Measurements from ENCODE around the gene CPXM1.

DNA sequence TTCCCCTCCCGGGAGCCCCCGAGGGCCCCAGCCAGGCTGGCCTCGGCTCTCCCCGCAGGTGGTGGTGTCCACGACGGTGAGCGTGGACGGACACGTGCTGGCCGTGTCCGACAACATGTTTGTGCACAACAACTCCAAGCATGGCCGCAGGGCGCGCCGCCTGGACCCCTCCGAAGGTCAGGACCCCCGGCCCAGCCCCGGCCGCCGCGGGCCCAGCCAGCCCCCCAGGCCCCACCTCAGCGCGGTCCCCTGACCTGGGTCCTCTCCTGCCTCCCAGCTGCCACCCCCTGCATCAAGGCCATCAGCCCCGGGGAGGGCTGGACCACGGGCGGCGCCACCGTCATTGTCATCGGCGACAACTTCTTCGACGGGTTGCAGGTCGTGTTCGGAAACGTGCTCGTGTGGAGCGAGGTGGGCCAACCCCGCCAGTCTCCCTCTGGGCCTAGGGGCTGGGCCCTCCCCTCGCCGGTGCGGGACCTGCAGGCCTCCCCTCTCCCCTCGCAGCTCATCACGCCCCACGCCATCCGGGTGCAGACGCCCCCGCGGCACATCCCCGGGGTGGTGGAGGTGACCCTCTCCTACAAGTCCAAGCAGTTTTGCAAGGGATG lies 51.0 kb downstream of the CPXM1 start:
- TF ChIP-seq, protein P1, sequence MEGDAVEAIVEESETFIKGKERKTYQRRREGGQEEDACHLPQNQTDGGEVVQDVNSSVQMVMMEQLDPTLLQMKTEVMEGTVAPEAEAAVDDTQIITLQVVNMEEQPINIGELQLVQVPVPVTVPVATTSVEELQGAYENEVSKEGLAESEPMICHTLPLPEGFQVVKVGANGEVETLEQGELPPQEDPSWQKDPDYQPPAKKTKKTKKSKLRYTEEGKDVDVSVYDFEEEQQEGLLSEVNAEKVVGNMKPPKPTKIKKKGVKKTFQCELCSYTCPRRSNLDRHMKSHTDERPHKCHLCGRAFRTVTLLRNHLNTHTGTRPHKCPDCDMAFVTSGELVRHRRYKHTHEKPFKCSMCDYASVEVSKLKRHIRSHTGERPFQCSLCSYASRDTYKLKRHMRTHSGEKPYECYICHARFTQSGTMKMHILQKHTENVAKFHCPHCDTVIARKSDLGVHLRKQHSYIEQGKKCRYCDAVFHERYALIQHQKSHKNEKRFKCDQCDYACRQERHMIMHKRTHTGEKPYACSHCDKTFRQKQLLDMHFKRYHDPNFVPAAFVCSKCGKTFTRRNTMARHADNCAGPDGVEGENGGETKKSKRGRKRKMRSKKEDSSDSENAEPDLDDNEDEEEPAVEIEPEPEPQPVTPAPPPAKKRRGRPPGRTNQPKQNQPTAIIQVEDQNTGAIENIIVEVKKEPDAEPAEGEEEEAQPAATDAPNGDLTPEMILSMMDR (IDR thresholded peaks at IDR 0.05), result no peak
- no peak for TF ChIP-seq POLR2A (IDR thresholded peaks at IDR 0.05)
